Astrocyte (in vitro differentiated cells and primary cell): Measurements from ENCODE around the gene SEC24D. TPM values are rescaled to one million over a fixed set of nuclear protein-coding genes. Genes with fewer than 3 reads are reported as not detected.
A peak's percentile ranks its signal among the peaks of the same experiment; 100 is the strongest.

ENCODE experiments used
- DNase-seq: peaks from one replicate; pipeline ENCODE4 v3.0.0-alpha.2; 2010; ENCODE audit warnings: low read depth
- FAIRE-seq: peaks from 2 replicates; lab custom pipeline; 2011; peaks lifted over from hg19 to GRCh38; lab: Jason Lieb, UNC
- H2AFZ ChIP-seq: 2 replicates; pipeline ENCODE4 v1.6.0; 2012; ENCODE audit warnings: low read depth, low read length, inconsistent platforms
- H3K27ac ChIP-seq: 2 replicates; pipeline ENCODE4 v1.5.1; 2011; ENCODE audit warnings: low read depth, low read length, inconsistent platforms
- H3K27me3 ChIP-seq: 2 replicates; pipeline ENCODE4 v1.6.0; 2011; ENCODE audit warnings: low read length, inconsistent platforms; ENCODE audit not compliant: insufficient read depth
- H3K36me3 ChIP-seq: 2 replicates; pipeline ENCODE4 v1.5.1; 2011; ENCODE audit warnings: low read length, inconsistent platforms; ENCODE audit not compliant: insufficient read depth
- H3K4me1 ChIP-seq: 2 replicates; pipeline ENCODE4 v1.5.1; 2011; ENCODE audit warnings: low read length, inconsistent platforms; ENCODE audit not compliant: insufficient read depth
- H3K4me2 ChIP-seq: 2 replicates; pipeline ENCODE4 v1.6.0; 2012; ENCODE audit warnings: low read length, inconsistent platforms
- H3K4me3 ChIP-seq: 2 replicates; pipeline ENCODE4 v1.5.1; 2011; ENCODE audit warnings: low read depth, mild to moderate bottlenecking, low read length, inconsistent platforms; ENCODE audit not compliant: insufficient read depth
- H3K79me2 ChIP-seq: 2 replicates; pipeline ENCODE4 v1.6.0; 2012; ENCODE audit warnings: mild to moderate bottlenecking, low read length, inconsistent platforms; ENCODE audit not compliant: insufficient read depth
- H3K9ac ChIP-seq: 2 replicates; pipeline ENCODE4 v1.6.0; 2012; ENCODE audit warnings: mild to moderate bottlenecking, low read length, inconsistent platforms
- H3K9me3 ChIP-seq: 2 replicates; pipeline ENCODE4 v1.5.1; 2012; ENCODE audit warnings: low read depth, mild to moderate bottlenecking, low read length, inconsistent platforms; ENCODE audit not compliant: insufficient read depth
- H4K20me1 ChIP-seq: 2 replicates; pipeline ENCODE4 v1.6.0; 2012; ENCODE audit warnings: low read length, inconsistent platforms; ENCODE audit not compliant: insufficient read depth
- H3K27ac Mint-ChIP-seq: one replicate; pipeline ENCODE4 v1.8.0; 2021; ENCODE audit warnings: mild to moderate bottlenecking, mixed read lengths; ENCODE audit not compliant: unreplicated experiment
- H3K27me3 Mint-ChIP-seq: one replicate; pipeline ENCODE4 v1.8.0; 2021; ENCODE audit warnings: low read depth, mixed read lengths; ENCODE audit not compliant: unreplicated experiment
- H3K36me3 Mint-ChIP-seq: one replicate; pipeline ENCODE4 v1.8.0; 2021; ENCODE audit warnings: low read depth, mixed read lengths; ENCODE audit not compliant: unreplicated experiment
- H3K4me1 Mint-ChIP-seq: one replicate; pipeline ENCODE4 v1.8.0; 2021; ENCODE audit warnings: low read depth, mixed read lengths; ENCODE audit not compliant: unreplicated experiment
- H3K4me3 Mint-ChIP-seq: one replicate; pipeline ENCODE4 v1.8.0; 2021; ENCODE audit warnings: mild to moderate bottlenecking, moderate library complexity, mixed read lengths; ENCODE audit not compliant: unreplicated experiment
- H3K9me3 Mint-ChIP-seq: one replicate; pipeline ENCODE4 v1.8.0; 2021; ENCODE audit warnings: mild to moderate bottlenecking, mixed read lengths; ENCODE audit not compliant: unreplicated experiment
- CTCF ChIP-seq: IDR thresholded peaks from 2 replicates; pipeline ENCODE4 v1.5.1; 2011; ENCODE audit warnings: low read depth, mild to moderate bottlenecking, inconsistent platforms, low read length, moderate library complexity; ENCODE audit not compliant: insufficient read depth
- EZH2 ChIP-seq: IDR thresholded peaks from 2 replicates; pipeline ENCODE4 v1.6.1; 2012; ENCODE audit warnings: mild to moderate bottlenecking, low read length, inconsistent platforms; ENCODE audit not compliant: insufficient read depth
- total RNA-seq: library from RNA; stranded (reverse); gene quantifications from 2 replicates; pipeline ENCODE4 v1.2.1, GENCODE V29; 2021

The SEC24D gene
- total RNA-seq, 1 donor from 2014 or later, result 187 TPM

- H3K27me3 ChIP-seq, result no peaks in the 10 kb centered on the region
- H3K27ac ChIP-seq, result no peak overlapping the region
- H2AFZ ChIP-seq, result no peak overlapping the region
- H3K4me1 ChIP-seq, result peaks cover 11% of the 10 kb centered on the region
- TF ChIP-seq EZH2 (no peak), CTCF (no peak)
- FAIRE-seq (no peak), DNase-seq (no peak)
- H3K4me3 Mint-ChIP-seq, result no peak overlapping the region
- peak overlapping the region; percentile 69 for H3K27ac Mint-ChIP-seq
- no peak overlapping the region for H3K9ac ChIP-seq
- H3K27me3 Mint-ChIP-seq, result no peaks in the 10 kb centered on the region
- H3K9me3 Mint-ChIP-seq, result no peaks in the 10 kb centered on the region
- peaks cover 96% of the 10 kb centered on the region for H3K79me2 ChIP-seq
- H3K4me2 ChIP-seq, result no peak overlapping the region
- H3K36me3 ChIP-seq, result peaks cover 76% of the 10 kb centered on the region
- H4K20me1 ChIP-seq, result peaks cover 91% of the 10 kb centered on the region
- peaks cover 9% of the 10 kb centered on the region for H3K36me3 Mint-ChIP-seq
- H3K4me1 Mint-ChIP-seq, result peaks cover 13% of the 10 kb centered on the region
- no peaks in the 10 kb centered on the region for H3K9me3 ChIP-seq
- H3K4me3 ChIP-seq, result no peak overlapping the region
These were observed 32.7 kb downstream of the SEC24D start for GRCh38 chr4:118803253-118803652.

- DNase-seq (no peak), FAIRE-seq (no peak)
- H3K27ac ChIP-seq, result no peak overlapping the region
- no peaks in the 10 kb centered on the region for H3K27me3 ChIP-seq
- TF ChIP-seq CTCF (no peak), EZH2 (no peak)
- no peak overlapping the region for H2AFZ ChIP-seq
- peaks cover 90% of the 10 kb centered on the region for H3K79me2 ChIP-seq
- H3K4me3 Mint-ChIP-seq, result no peak overlapping the region
- no peak overlapping the region for H3K4me3 ChIP-seq
- H3K9me3 ChIP-seq, result no peaks in the 10 kb centered on the region
- peaks cover 15% of the 10 kb centered on the region for H3K4me1 Mint-ChIP-seq
- peaks cover 9% of the 10 kb centered on the region for H3K36me3 Mint-ChIP-seq
- H3K4me2 ChIP-seq, result no peak overlapping the region
- H3K27me3 Mint-ChIP-seq, result no peaks in the 10 kb centered on the region
- peaks cover 80% of the 10 kb centered on the region for H3K36me3 ChIP-seq
- no peaks in the 10 kb centered on the region for H3K9me3 Mint-ChIP-seq
- H3K27ac Mint-ChIP-seq, result no peak overlapping the region
- peaks cover 11% of the 10 kb centered on the region for H3K4me1 ChIP-seq
- H3K9ac ChIP-seq, result no peak overlapping the region
- peaks cover 88% of the 10 kb centered on the region for H4K20me1 ChIP-seq
These were observed 33.9 kb downstream of the SEC24D start for GRCh38 chr4:118801895-118802575.
